Measurements from ENCODE around the gene COX7A2L. TPM values are rescaled to one million over a fixed set of nuclear protein-coding genes. Genes with fewer than 3 reads are reported as not detected.

The COX7A2L gene
- total RNA-seq, 2 donors from 2014 or later, result 167 to 170 TPM

DNA sequence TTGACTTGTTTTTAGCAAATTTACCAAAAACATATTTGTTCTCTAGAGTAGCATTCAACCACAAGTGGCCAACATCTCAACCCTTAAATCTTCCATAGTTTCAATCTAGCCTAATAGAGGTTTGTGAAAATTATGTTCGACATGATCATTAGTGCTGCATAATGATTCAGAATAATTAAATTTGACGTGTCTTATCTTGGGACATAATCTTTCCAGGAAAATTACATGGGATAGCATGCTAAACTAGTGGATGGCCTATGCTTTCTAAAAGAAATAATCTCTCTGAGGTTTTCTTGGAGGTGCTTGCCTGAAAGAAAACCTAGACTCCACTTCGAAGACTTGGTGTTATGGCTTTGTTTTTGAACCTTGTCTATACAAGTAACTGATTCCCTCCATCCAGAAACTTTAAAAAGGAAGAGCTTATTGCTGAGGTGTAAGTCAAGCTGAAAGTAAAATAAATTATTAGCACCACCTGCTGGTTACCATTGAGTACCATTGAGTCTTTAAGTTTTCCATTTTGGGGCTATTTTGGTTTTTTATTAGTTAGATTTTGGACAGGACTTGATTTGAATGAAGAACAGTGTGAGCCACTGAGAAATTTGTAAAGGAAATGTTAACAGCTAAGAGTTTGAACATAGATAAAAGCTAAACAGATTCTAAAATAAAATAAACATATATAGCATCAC is 32.7 kb downstream of the COX7A2L start:
- no peaks in the 10 kb centered on the region for H3K4me1 ChIP-seq (replicated peaks)
- no peak for DNase-seq (ENCODE audit: low spot score)
- H3K27me3 ChIP-seq (replicated peaks; ENCODE audit: insufficient read depth), result no peaks in the 10 kb centered on the region
- no peak overlapping the region for H3K27ac ChIP-seq
- no peaks in the 10 kb centered on the region for H3K9me3 ChIP-seq
- intact Hi-C loops (cut with DNase I), result loop anchor here (2.0 to 10.0 kb wide), 2 partner anchors 233 to 473 kb away; no protein-coding TSS in a partner anchor
- TF ChIP-seq POLR2A (IDR thresholded peaks at IDR 0.05), result no peak
- TF ChIP-seq, protein P1, sequence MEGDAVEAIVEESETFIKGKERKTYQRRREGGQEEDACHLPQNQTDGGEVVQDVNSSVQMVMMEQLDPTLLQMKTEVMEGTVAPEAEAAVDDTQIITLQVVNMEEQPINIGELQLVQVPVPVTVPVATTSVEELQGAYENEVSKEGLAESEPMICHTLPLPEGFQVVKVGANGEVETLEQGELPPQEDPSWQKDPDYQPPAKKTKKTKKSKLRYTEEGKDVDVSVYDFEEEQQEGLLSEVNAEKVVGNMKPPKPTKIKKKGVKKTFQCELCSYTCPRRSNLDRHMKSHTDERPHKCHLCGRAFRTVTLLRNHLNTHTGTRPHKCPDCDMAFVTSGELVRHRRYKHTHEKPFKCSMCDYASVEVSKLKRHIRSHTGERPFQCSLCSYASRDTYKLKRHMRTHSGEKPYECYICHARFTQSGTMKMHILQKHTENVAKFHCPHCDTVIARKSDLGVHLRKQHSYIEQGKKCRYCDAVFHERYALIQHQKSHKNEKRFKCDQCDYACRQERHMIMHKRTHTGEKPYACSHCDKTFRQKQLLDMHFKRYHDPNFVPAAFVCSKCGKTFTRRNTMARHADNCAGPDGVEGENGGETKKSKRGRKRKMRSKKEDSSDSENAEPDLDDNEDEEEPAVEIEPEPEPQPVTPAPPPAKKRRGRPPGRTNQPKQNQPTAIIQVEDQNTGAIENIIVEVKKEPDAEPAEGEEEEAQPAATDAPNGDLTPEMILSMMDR (IDR thresholded peaks at IDR 0.05), result peak in 3 of 4 experiments; percentile 66 to 81 (median 74)
- no peak for TF ChIP-seq POLR2AphosphoS5 (IDR thresholded peaks at IDR 0.05)
- H3K4me3 ChIP-seq, result no peak overlapping the region
- no peaks in the 10 kb centered on the region for H3K36me3 ChIP-seq
- 55% methylated on average over 3 of the region's 3 CpGs for WGBS

DNA sequence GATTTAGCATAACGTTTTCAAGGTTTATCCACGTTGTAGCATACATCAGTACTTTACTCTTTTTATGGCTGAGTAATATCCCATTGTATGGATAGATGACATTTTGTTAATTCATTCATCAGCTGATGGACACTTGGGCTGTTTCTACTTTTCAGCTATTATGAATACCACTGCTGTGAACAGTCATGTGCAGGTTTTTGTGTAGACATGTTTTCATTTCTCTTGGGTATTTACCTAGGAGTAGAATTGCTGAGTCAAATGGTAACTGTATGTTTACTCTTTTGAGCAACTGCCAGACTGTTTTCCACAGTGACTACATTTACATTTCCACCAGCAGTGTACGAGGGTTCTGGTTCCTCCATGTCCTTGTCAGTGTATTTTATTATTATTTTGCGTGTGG is 33.9 kb downstream of the COX7A2L start:
- Histone ChIP-seq H3K9me3 (no peaks in the 10 kb centered on the region), H3K4me3 (no peak overlapping the region), H3K27ac (peak overlapping the region in 1 of 2 donors; percentile 61), H3K4me1 (replicated peaks) (no peaks in the 10 kb centered on the region), H3K27me3 (replicated peaks; ENCODE audit: insufficient read depth) (no peaks in the 10 kb centered on the region), H3K36me3 (no peaks in the 10 kb centered on the region)
- intact Hi-C loops (cut with DNase I), result loop anchor here (10.0 kb wide), 1 partner anchor 472 kb away; no protein-coding TSS in a partner anchor
- WGBS, result 41% methylated on average over 4 of the region's 4 CpGs
- peak; percentile 74 for DNase-seq (ENCODE audit: low spot score)
- no peak for TF ChIP-seq POLR2A (IDR thresholded peaks at IDR 0.05)
- peak; percentile 91 for TF ChIP-seq POLR2AphosphoS5 (IDR thresholded peaks at IDR 0.05)
- TF ChIP-seq, protein P1 (IDR thresholded peaks at IDR 0.05), result peak in 1 of 4 experiments; percentile 11

DNA sequence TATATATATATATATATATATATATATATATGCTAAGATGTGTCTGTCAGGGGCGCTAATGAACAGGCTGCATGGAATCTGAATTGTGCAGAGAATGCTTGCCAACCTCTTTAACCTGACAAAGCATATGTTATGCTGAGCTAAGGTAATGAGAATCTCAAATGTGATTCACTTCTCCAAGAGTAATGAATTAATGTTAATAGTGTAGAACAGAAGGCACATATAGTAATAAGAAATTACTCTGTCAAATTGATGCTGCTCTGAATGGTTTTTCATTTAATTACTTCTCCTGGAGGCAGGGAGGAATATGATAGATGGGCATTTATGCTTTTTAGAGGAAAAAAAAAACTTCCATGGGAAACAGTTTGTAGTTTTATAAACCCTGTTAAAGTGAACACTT is 35.4 kb downstream of the COX7A2L start:
- no peaks in the 10 kb centered on the region for H3K9me3 ChIP-seq
- 96% methylated on average over 1 of the region's 1 CpG for WGBS
- no peak overlapping the region for H3K4me3 ChIP-seq
- TF ChIP-seq POLR2A (IDR thresholded peaks at IDR 0.05) (no peak), POLR2AphosphoS5 (IDR thresholded peaks at IDR 0.05) (no peak)
- TF ChIP-seq, protein P1 (IDR thresholded peaks at IDR 0.05), result no peak
- no peaks in the 10 kb centered on the region for H3K27me3 ChIP-seq (replicated peaks; ENCODE audit: insufficient read depth)
- no peaks in the 10 kb centered on the region for H3K4me1 ChIP-seq (replicated peaks)
- DNase-seq (ENCODE audit: low spot score), result no peak
- no peak overlapping the region for H3K27ac ChIP-seq
- no peaks in the 10 kb centered on the region for H3K36me3 ChIP-seq
- intact Hi-C loops (cut with DNase I), result loop anchor here (10.0 kb wide), 1 partner anchor 471 kb away; no protein-coding TSS in a partner anchor

DNA sequence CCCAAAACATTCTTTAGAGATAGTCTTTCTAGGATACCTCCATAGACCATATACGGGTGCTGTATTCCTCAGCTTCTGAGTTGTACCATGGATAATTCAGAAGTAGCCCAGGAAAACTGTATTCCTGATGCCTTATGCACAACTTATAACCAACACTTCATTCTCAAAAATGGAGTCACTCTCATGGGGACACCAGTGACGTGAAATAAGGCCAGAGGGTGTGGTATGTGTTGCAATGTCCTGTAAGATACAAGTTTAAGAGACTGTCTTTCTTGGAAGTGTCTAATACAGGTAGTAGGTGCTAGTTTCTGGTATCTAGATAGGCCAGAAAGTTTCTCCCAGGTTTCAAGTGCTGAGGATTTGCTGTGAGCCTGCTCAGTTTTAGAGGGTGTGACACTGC is 36.1 kb downstream of the COX7A2L start:
- Histone ChIP-seq H3K27ac (no peak overlapping the region), H3K27me3 (replicated peaks; ENCODE audit: insufficient read depth) (no peaks in the 10 kb centered on the region), H3K4me1 (replicated peaks) (no peaks in the 10 kb centered on the region), H3K4me3 (no peak overlapping the region), H3K36me3 (no peaks in the 10 kb centered on the region), H3K9me3 (no peaks in the 10 kb centered on the region)
- DNase-seq (ENCODE audit: low spot score), result no peak
- intact Hi-C loops (cut with DNase I), result loop anchor here (10.0 kb wide), 1 partner anchor 470 kb away; no protein-coding TSS in a partner anchor
- WGBS, result 93% methylated on average over 2 of the region's 2 CpGs
- TF ChIP-seq POLR2A (IDR thresholded peaks at IDR 0.05) (no peak), POLR2AphosphoS5 (IDR thresholded peaks at IDR 0.05) (no peak)
- TF ChIP-seq, protein P1 (IDR thresholded peaks at IDR 0.05), result no peak

DNA sequence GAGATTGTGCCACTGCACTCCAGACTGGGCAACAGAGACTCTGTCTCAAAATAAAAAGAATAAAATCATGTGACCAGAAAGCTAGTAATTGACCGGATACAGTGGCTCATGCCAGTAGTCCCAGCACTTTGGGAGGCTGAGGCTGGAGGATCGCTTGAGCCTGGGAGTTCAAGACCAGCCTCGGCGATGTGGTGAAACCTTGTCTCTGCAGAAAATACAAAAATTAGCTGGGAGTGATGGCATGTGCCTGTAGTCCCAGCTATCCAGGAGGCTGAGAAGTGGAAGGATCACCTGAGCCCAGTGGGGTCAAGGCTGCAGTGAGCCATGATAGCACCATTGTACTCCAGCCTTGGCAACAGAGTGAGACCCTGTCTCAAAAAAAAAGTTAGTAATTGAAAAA is 36.8 kb downstream of the COX7A2L start:
- intact Hi-C loops (cut with DNase I), result loop anchor here (10.0 kb wide), 1 partner anchor 469 kb away; no protein-coding TSS in a partner anchor
- Histone ChIP-seq H3K36me3 (no peaks in the 10 kb centered on the region), H3K9me3 (no peaks in the 10 kb centered on the region), H3K4me1 (replicated peaks) (no peaks in the 10 kb centered on the region), H3K4me3 (no peak overlapping the region), H3K27me3 (replicated peaks; ENCODE audit: insufficient read depth) (no peaks in the 10 kb centered on the region), H3K27ac (no peak overlapping the region)
- WGBS, result 98% methylated on average over 4 of the region's 4 CpGs
- DNase-seq (ENCODE audit: low spot score), result no peak
- no peak for TF ChIP-seq POLR2AphosphoS5 (IDR thresholded peaks at IDR 0.05)
- TF ChIP-seq POLR2A (IDR thresholded peaks at IDR 0.05), result no peak
- TF ChIP-seq, protein P1 (IDR thresholded peaks at IDR 0.05), result no peak
